CD4-positive, alpha-beta memory T cell (primary cell): Measurements from ENCODE around the gene GNAZ. TPM values are rescaled to one million over a fixed set of nuclear protein-coding genes. Genes with fewer than 3 reads are reported as not detected.
"Not testable (repeated sequence)": the region's sequence is repeated elsewhere in the genome, so short reads cannot be mapped to it uniquely, and the experiment has no call there.

Experiments used
- CTCF ChIA-PET: fragments of 350-600 bp; sonication (Branson Sonifier 250); formaldehyde crosslinking; loops from one replicate; lab custom pipeline; 2021; ENCODE audit warnings: inconsistent platforms; ENCODE audit not compliant: partially characterized antibody; lab: Charles Lee
- POLR2A ChIA-PET: fragments of 350-600 bp; sonication (Branson Sonifier 250); formaldehyde crosslinking; loops from one replicate; lab custom pipeline; 2021; ENCODE audit not compliant: partially characterized antibody; lab: Charles Lee
- DNase-seq, 5 donors: peaks; one replicate each; pipeline versions ENCODE4 v3.0.0 to v3.0.0-alpha.2; 2020 to 2022; ENCODE audit warnings: mixed read lengths in 1 of 5
- H3K27ac ChIP-seq: one replicate; pipeline ENCODE4 v1.7.0; 2013; ENCODE audit warnings: low read depth, low read length
- H3K27me3 ChIP-seq: 2 replicates; pipeline ENCODE4 v1.7.0; 2013; ENCODE audit warnings: mild to moderate bottlenecking, low read length, moderate library complexity; ENCODE audit not compliant: insufficient read depth
- H3K36me3 ChIP-seq: 2 replicates; pipeline ENCODE4 v1.7.0; 2013; ENCODE audit warnings: mild to moderate bottlenecking, low read length, moderate library complexity; ENCODE audit not compliant: insufficient read depth
- H3K4me1 ChIP-seq: 2 replicates; pipeline ENCODE4 v1.7.0; 2013; ENCODE audit warnings: mild to moderate bottlenecking, low read length, moderate library complexity; ENCODE audit not compliant: insufficient read depth
- H3K4me3 ChIP-seq, 2 donors: one replicate each; pipeline ENCODE4 v1.7.0; 2013; ENCODE audit warnings: low read length in 2 of 2, mild to moderate bottlenecking in 1 of 2
- H3K9me3 ChIP-seq, 2 donors: one replicate each; pipeline ENCODE4 v1.7.0; 2013; ENCODE audit warnings: low read length in 2 of 2, control low read depth in 1 of 2; ENCODE audit not compliant: control insufficient read depth in 1 of 2
- H3K27ac Mint-ChIP-seq, 7 donors: one replicate each; pipeline ENCODE4 v1.8.0; 2020 to 2021; ENCODE audit warnings: mixed read lengths in 7 of 7, mild to moderate bottlenecking in 6 of 7, inconsistent platforms in 3 of 7, moderate library complexity in 3 of 7
- H3K27me3 Mint-ChIP-seq, 2 donors: one replicate each; pipeline ENCODE4 v1.8.0; 2020 to 2021; ENCODE audit warnings: mixed read lengths in 2 of 2
- H3K36me3 Mint-ChIP-seq, 2 donors: one replicate each; pipeline ENCODE4 v1.8.0; 2020 to 2021; ENCODE audit warnings: mixed read lengths in 2 of 2, inconsistent platforms in 1 of 2, mild to moderate bottlenecking in 1 of 2
- H3K4me1 Mint-ChIP-seq, 4 donors: one replicate each; pipeline ENCODE4 v1.8.0; 2020 to 2021; ENCODE audit warnings: mixed read lengths in 4 of 4, mild to moderate bottlenecking in 1 of 4
- H3K4me3 Mint-ChIP-seq, 8 donors: one replicate each; pipeline ENCODE4 v1.8.0; 2020 to 2021; ENCODE audit warnings: mixed read lengths in 8 of 8, mild to moderate bottlenecking in 7 of 8, moderate library complexity in 6 of 8, inconsistent platforms in 3 of 8
- H3K9me3 Mint-ChIP-seq, 8 donors: one replicate each; pipeline ENCODE4 v1.8.0; 2020 to 2021; ENCODE audit warnings: mixed read lengths in 8 of 8, mild to moderate bottlenecking in 5 of 8, inconsistent platforms in 3 of 8, moderate library complexity in 1 of 8
- intact Hi-C: fragments of 100-400 bp; cut with micrococcal nuclease; formaldehyde crosslinking; loops from one replicate; pipeline ENCODE4 v1.15.1; 2023
- polyA plus RNA-seq, 2 donors: library from polyadenylated mRNA; unstranded; fragments of 300-500 nt; fragmentation: Illumina TruSeq; gene quantifications; one replicate each; pipeline ENCODE4 v1.2.3, GENCODE V29; 2021
- total RNA-seq, 2 experiments: library from RNA; stranded (reverse); gene quantifications; one replicate each; pipeline ENCODE4 v1.2.3, GENCODE V29; 2021

GNAZ gene
- total RNA-seq (under 1 TPM; 0.36 to 0.76 TPM), polyA plus RNA-seq (under 1 TPM in 1 of 2 donors, not detected in 1; 0.05 TPM)

- Histone ChIP-seq H3K27me3 (peaks cover 3% of the 10 kb centered on the region), H3K36me3 (no peaks in the 10 kb centered on the region), H3K9me3 (no peaks in the 10 kb centered on the region), H3K27ac (peak within 1 kb of the TSS; percentile 52), H3K4me3 (peak within 1 kb of the TSS in 1 of 2 donors; percentile 52), H3K4me1 (peaks cover 11% of the 10 kb centered on the region)
- Mint-ChIP-seq H3K27ac (peak within 1 kb of the TSS; percentile 52 to 91 (median 87)), H3K27me3 (peaks cover 0 to 2% of the 10 kb centered on the region in 2 donors), H3K36me3 (no peaks in the 10 kb centered on the region), H3K4me3 (peak within 1 kb of the TSS; percentile 81 to 95 (median 86)), H3K9me3 (no peaks in the 10 kb centered on the region), H3K4me1 (peaks cover 4 to 23% (median 9%) of the 10 kb centered on the region in 4 donors)
- CTCF ChIA-PET = interaction anchor here (1.6 kb wide), 1 partner anchor 48 kb away, joined by 4 read pairs; no protein-coding TSS in a partner anchor
- POLR2A ChIA-PET = interaction anchor here (1.0 to 1.5 kb wide), 4 partner anchors 49 to 1484 kb away, joined by 3 to 7 read pairs (median 4); partner anchors contain the start of gene GUCD1
- DNase-seq = peak in 3 of 5 donors; percentile 10 to 27 (median 14)
- intact Hi-C loops = loop anchor here (2.0 kb wide), 1 partner anchor 74 kb away; the partner anchor contains the start of gene RAB36
Observed at GRCh38 chr22:23070418-23071229, at the start of gene GNAZ. Gene GNAZ, plus strand, starts transcription at chr22:23070519. Its CDS starts 25,177 bp downstream, at chr22:23095696.

DNA sequence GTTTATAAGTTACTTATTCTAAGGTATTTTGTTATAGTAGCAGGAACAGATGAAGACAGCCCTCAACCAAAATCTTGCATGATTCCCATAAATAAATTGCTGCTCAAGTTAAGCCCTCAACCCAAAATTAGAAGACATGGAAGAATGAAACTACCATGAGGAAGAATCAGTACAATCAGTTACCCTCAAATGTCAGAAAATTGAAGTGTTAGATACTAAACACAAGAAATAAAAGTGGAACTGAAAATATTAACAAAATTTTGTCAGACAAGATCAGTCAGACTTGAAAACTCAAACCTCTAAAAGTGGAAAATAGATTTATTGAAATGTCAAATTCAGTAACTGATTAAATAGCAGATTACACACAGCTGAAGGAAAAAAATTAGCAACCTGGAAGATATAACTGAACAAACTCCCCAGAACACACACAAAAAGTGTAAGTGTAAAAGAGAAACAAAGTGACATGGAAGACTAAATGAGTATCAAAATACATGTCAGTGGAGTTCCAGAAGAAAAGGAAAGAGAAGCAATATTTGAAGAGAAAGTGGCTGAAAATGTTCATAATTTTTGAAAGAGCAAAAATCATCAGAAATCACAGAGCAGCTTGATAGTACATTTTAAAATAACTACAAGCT, 49.5 kb upstream of the GNAZ start:
- Mint-ChIP-seq H3K4me3 (no peak overlapping the region), H3K27ac (no peak overlapping the region), H3K9me3 (peaks cover 0 to 6% (median 0%) of the 10 kb centered on the region in 8 donors), H3K4me1 (peaks cover 0 to 4% (median 0%) of the 10 kb centered on the region in 4 donors), H3K27me3 (peaks cover 0 to 6% of the 10 kb centered on the region in 2 donors), H3K36me3 (no peaks in the 10 kb centered on the region)
- H3K36me3 ChIP-seq = no peaks in the 10 kb centered on the region
- no peak for DNase-seq
- H3K9me3 ChIP-seq = no peaks in the 10 kb centered on the region
- H3K4me3 ChIP-seq = no peak overlapping the region
- no peaks in the 10 kb centered on the region for H3K4me1 ChIP-seq
- H3K27ac ChIP-seq = no peak overlapping the region
- ChIA-PET POLR2A (no interaction called here), CTCF (no interaction called here)
- intact Hi-C loops = no loop called here
- H3K27me3 ChIP-seq = no peaks in the 10 kb centered on the region

DNA sequence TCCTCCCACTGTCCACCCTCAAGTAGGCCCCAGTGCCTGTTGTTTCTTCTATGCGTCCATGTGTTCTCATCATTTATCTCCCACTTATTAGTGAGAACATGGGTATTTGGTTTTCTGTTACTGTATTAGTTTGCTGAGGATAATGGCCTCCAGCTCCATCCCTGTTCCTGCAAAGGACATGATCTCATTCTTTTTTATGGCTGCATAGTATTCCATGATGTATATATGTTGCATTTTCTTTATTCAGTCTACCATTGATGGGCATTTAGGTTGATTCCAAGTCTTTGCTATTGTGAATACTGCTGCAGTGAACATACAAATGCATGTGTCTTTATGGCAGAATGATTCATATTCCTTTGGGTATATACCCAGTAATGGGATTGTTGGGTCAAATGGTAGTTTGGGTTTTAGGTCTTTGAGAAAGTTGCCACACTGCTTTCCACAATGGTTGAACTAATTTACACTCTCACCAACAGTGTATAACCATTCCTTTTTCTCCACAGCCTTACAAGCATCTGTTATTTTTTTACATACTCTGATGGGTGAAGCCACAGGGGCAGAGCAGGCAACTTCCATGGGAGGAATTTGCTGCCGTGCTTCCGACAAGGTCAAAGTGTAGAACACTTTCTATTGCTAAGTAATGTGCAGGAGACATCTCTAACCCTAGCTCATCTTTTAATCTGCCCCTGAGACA, 48.5 kb upstream of the GNAZ start:
- H3K4me3 Mint-ChIP-seq, H3K27me3 Mint-ChIP-seq, DNase-seq, POLR2A ChIA-PET, H3K27me3 ChIP-seq, CTCF ChIA-PET, H3K9me3 ChIP-seq, H3K36me3 ChIP-seq, H3K36me3 Mint-ChIP-seq, H3K27ac Mint-ChIP-seq, H3K27ac ChIP-seq, H3K4me3 ChIP-seq, intact Hi-C loops, H3K4me1 Mint-ChIP-seq, H3K9me3 Mint-ChIP-seq, H3K4me1 ChIP-seq: not testable (repeated sequence)

GRCh38 chr22:23023294-23023693, 47.0 kb upstream of the GNAZ start:
- Mint-ChIP-seq H3K27ac (no peak overlapping the region), H3K4me1 (no peaks in the 10 kb centered on the region), H3K27me3 (peaks cover under 1 to 2% of the 10 kb centered on the region in 2 donors), H3K9me3 (peaks cover 0 to 6% (median 0%) of the 10 kb centered on the region in 8 donors), H3K4me3 (no peak overlapping the region), H3K36me3 (no peaks in the 10 kb centered on the region)
- ChIA-PET CTCF (interaction anchor here (0.6 kb wide), 1 partner anchor 27 kb away, joined by 4 read pairs; no protein-coding TSS in a partner anchor), POLR2A (no interaction called here)
- no peak overlapping the region for H3K4me3 ChIP-seq
- no peaks in the 10 kb centered on the region for H3K4me1 ChIP-seq
- H3K36me3 ChIP-seq = no peaks in the 10 kb centered on the region
- DNase-seq = no peak
- no peak overlapping the region for H3K27ac ChIP-seq
- intact Hi-C loops = no loop called here
- H3K9me3 ChIP-seq = no peaks in the 10 kb centered on the region
- H3K27me3 ChIP-seq = no peaks in the 10 kb centered on the region

- Histone ChIP-seq H3K27ac (no peak overlapping the region), H3K4me3 (no peak overlapping the region), H3K36me3 (no peaks in the 10 kb centered on the region), H3K9me3 (no peaks in the 10 kb centered on the region), H3K27me3 (no peaks in the 10 kb centered on the region), H3K4me1 (no peaks in the 10 kb centered on the region)
- POLR2A ChIA-PET = no interaction called here
- Mint-ChIP-seq H3K9me3 (peaks cover 0 to under 1% (median 0%) of the 10 kb centered on the region in 8 donors), H3K27ac (peak overlapping the region in 1 of 7 donors; percentile 74), H3K27me3 (peaks cover 0 to 2% of the 10 kb centered on the region in 2 donors), H3K4me3 (no peak overlapping the region), H3K36me3 (no peaks in the 10 kb centered on the region), H3K4me1 (no peaks in the 10 kb centered on the region)
- no peak for DNase-seq
- CTCF ChIA-PET = no interaction called here
- intact Hi-C loops = no loop called here
Observed at GRCh38 chr22:23026777-23027176, 43.5 kb upstream of the GNAZ start.

GRCh38 chr22:23027849-23028248, 42.5 kb upstream of the GNAZ start:
- DNase-seq, H3K4me3 Mint-ChIP-seq, intact Hi-C loops, H3K27ac ChIP-seq, H3K9me3 ChIP-seq, H3K36me3 ChIP-seq, H3K9me3 Mint-ChIP-seq, CTCF ChIA-PET, H3K4me3 ChIP-seq, H3K27me3 Mint-ChIP-seq, H3K36me3 Mint-ChIP-seq, H3K27ac Mint-ChIP-seq, H3K4me1 ChIP-seq, H3K27me3 ChIP-seq, POLR2A ChIA-PET, H3K4me1 Mint-ChIP-seq: not testable (repeated sequence)
